Endothelial cell of umbilical vein (primary cell): ENCODE data around the gene NFATC2. TPM values are rescaled to one million over a fixed set of nuclear protein-coding genes. Genes with fewer than 3 reads are reported as not detected.

Experiments used
- BruUV-seq: library from RNA; stranded (reverse); fragments of 400-500 nt; replicated peaks from 2 replicates; lab custom pipeline; 2021; lab: Mats Ljungman, UMichigan
- CTCF ChIA-PET: fragments of 300-600, 350-600 bp; sonication (Branson Sonifier 250); formaldehyde crosslinking; loops from one replicate; lab custom pipeline; 2021; ENCODE audit warnings: antibody characterized with exemption, inconsistent platforms; lab: Charles Lee
- POLR2A ChIA-PET: fragments of 300-600, 350-600 bp; sonication (Branson Sonifier 250); formaldehyde crosslinking; loops from one replicate; lab custom pipeline; 2021; ENCODE audit warnings: antibody characterized with exemption, inconsistent platforms; lab: Charles Lee
- DNase-seq: peaks from one replicate; pipeline ENCODE4 v3.0.0-alpha.2; 2011; ENCODE audit warnings: low read depth, low spot score
- FAIRE-seq: peaks from 2 replicates; lab custom pipeline; 2011; peaks lifted over from hg19 to GRCh38; lab: Jason Lieb, UNC
- H2AFZ ChIP-seq: 2 replicates; pipeline ENCODE4 v1.6.0; 2012; ENCODE audit warnings: low read depth, low read length, control low read depth, inconsistent platforms
- H3K27ac ChIP-seq: 2 replicates; pipeline ENCODE4 v1.5.1; 2011; ENCODE audit warnings: low read depth, mild to moderate bottlenecking, control low read depth, low read length, moderate library complexity; ENCODE audit not compliant: insufficient read depth
- H3K27me3 ChIP-seq, 2 experiments: 2 replicates each; pipeline versions ENCODE4 v1.6.0 to v1.6.1; 2011; ENCODE audit warnings: low read length in 2 of 2, mixed read lengths in 1 of 2; ENCODE audit not compliant: control insufficient read depth in 2 of 2, insufficient read depth in 2 of 2
- H3K36me3 ChIP-seq, 2 experiments: 2 replicates in 1 of 2; 3 replicates in 1 of 2; pipeline ENCODE4 v1.5.1; 2011; ENCODE audit warnings: low read length in 2 of 2, mild to moderate bottlenecking in 1 of 2, moderate library complexity in 1 of 2; ENCODE audit not compliant: control insufficient read depth in 2 of 2, insufficient read depth in 2 of 2; ENCODE audit errors: extremely low read depth in 1 of 2
- H3K4me1 ChIP-seq: 3 replicates; pipeline ENCODE4 v1.5.1; 2011; ENCODE audit warnings: mild to moderate bottlenecking, low read length; ENCODE audit not compliant: control insufficient read depth, insufficient read depth; ENCODE audit errors: extremely low read depth
- H3K4me2 ChIP-seq: 2 replicates; pipeline ENCODE4 v1.6.1; 2011; ENCODE audit warnings: low read length, control low read depth, mixed read lengths; ENCODE audit not compliant: insufficient read depth
- H3K4me3 ChIP-seq, 3 experiments: fragments of 200-600 bp in 1 of 3; sonication (generic), shearing (Covaris generic) in 1 of 3; replicated peaks in 1 of 3; 2 replicates each; pipeline ENCODE4 v1.5.1; 2011 to 2016; ENCODE audit warnings: control low read depth in 3 of 3, low read length in 3 of 3, mild to moderate bottlenecking in 2 of 3, inconsistent platforms in 1 of 3, low read depth in 1 of 3, moderate library complexity in 1 of 3; ENCODE audit not compliant: insufficient read depth in 1 of 3
- H3K79me2 ChIP-seq: 2 replicates; pipeline ENCODE4 v1.6.0; 2012; ENCODE audit warnings: low read length, inconsistent platforms; ENCODE audit not compliant: control insufficient read depth, insufficient read depth
- H3K9ac ChIP-seq: replicated peaks from 2 replicates; pipeline ENCODE3; 2011; ENCODE audit warnings: low read length, control low read depth; ENCODE audit not compliant: insufficient read depth; ENCODE audit errors: extremely low read depth
- H3K9me1 ChIP-seq: replicated peaks from 3 replicates; pipeline ENCODE4 v1.6.0; 2011; ENCODE audit warnings: mild to moderate bottlenecking, low read length; ENCODE audit not compliant: control insufficient read depth, insufficient read depth; ENCODE audit errors: extremely low read depth
- H3K9me3 ChIP-seq: replicated peaks from 2 replicates; pipeline ENCODE4 v1.5.1; 2012; ENCODE audit warnings: low read length, inconsistent platforms; ENCODE audit not compliant: control insufficient read depth, insufficient read depth
- H4K20me1 ChIP-seq: replicated peaks from 2 replicates; pipeline ENCODE3; 2011; ENCODE audit warnings: mild to moderate bottlenecking, low read length; ENCODE audit not compliant: control insufficient read depth, insufficient read depth; ENCODE audit errors: extremely low read depth
- EZH2 ChIP-seq: IDR thresholded peaks from 2 replicates; pipeline ENCODE4 v1.6.1; 2012; ENCODE audit warnings: borderline replicate concordance, low read depth, mild to moderate bottlenecking, moderate library complexity, low read length, inconsistent platforms; ENCODE audit not compliant: severe bottlenecking
- FOS ChIP-seq: IDR thresholded peaks from 2 replicates; pipeline ENCODE4 v1.6.1; 2011; ENCODE audit warnings: mild to moderate bottlenecking, low read length, moderate library complexity, borderline replicate concordance; ENCODE audit not compliant: insufficient read depth
- GATA2 ChIP-seq: IDR thresholded peaks from 2 replicates; pipeline ENCODE4 v1.7.0; 2011; ENCODE audit warnings: low read depth, mild to moderate bottlenecking, moderate library complexity, mixed read lengths, low read length; ENCODE audit not compliant: insufficient read length, insufficient read depth
- JUN ChIP-seq: IDR thresholded peaks from 2 replicates; pipeline ENCODE4 v1.6.1; 2011; ENCODE audit warnings: borderline replicate concordance, low read depth; ENCODE audit not compliant: insufficient read length, insufficient read depth
- MAX ChIP-seq: IDR thresholded peaks from 2 replicates; pipeline ENCODE4 v1.6.1; 2011; ENCODE audit not compliant: insufficient read depth, insufficient read length
- MYC ChIP-seq: IDR thresholded peaks from one replicate; pipeline ENCODE4 v1.6.1; 2011; ENCODE audit warnings: mild to moderate bottlenecking, low read depth, low read length
- POLR2A ChIP-seq: IDR thresholded peaks from 2 replicates; pipeline ENCODE4 v1.6.1; 2012; ENCODE audit warnings: low read depth, mild to moderate bottlenecking, control low read depth, low read length
- POLR2AphosphoS5 ChIP-seq: IDR thresholded peaks from 2 replicates; pipeline ENCODE4 v1.6.1; 2012; ENCODE audit warnings: low read depth, mild to moderate bottlenecking, control low read depth, low read length, moderate library complexity; ENCODE audit not compliant: insufficient read depth
- dilution Hi-C: fragments of 300-500 bp; cut with MboI; formaldehyde crosslinking; loops from one replicate; pipeline ENCODE4 v1.15.0; 2019; ENCODE audit warnings: low sequenced_read_pairs; ENCODE audit not compliant: extremely low pct_ligation_motif_present
- intact Hi-C: fragments of 100-400 bp; cut with micrococcal nuclease; formaldehyde crosslinking; loops from one replicate; pipeline ENCODE4 v1.10.0; 2022
- polyA plus RNA-seq, 4 experiments: library from polyadenylated mRNA; depleted of rRNA in 3 of 4; stranded (reverse) in 3 of 4; unstranded in 1 of 4; fragments of >200 nt; gene quantifications; 2 replicates each; pipeline versions ENCODE4 v1.2.1 to v1.2.3, GENCODE V29; 2011 to 2012; ENCODE audit warnings: missing spikeins in 1 of 4
- total RNA-seq: library from RNA; stranded (reverse); gene quantifications from 2 replicates; pipeline ENCODE4 v1.2.3, GENCODE V29; 2021

NFATC2 gene
- total and polyA plus RNA-seq, 2 donors (not counting 3 experiments of a cell fraction or from before 2014, with no cell fraction given) = 3.1 to 13.0 TPM

- Histone ChIP-seq H3K4me3 (no peak overlapping the region), H3K79me2 (no peaks in the 10 kb centered on the region), H3K9ac (no peak overlapping the region), H3K36me3 (peaks cover 0 to 1% of the 10 kb centered on the region in 2 experiments), H4K20me1 (no peaks in the 10 kb centered on the region), H3K27me3 (no peaks in the 10 kb centered on the region), H3K9me3 (no peaks in the 10 kb centered on the region), H3K27ac (no peak overlapping the region), H3K4me1 (peaks cover 15% of the 10 kb centered on the region), H2AFZ (no peak overlapping the region), H3K9me1 (no peaks in the 10 kb centered on the region), H3K4me2 (no peak overlapping the region)
- intact Hi-C loops = no loop called here
- ChIA-PET POLR2A (no interaction called here), CTCF (no interaction called here)
- no peak for DNase-seq
- FAIRE-seq = no peak
- BruUV-seq = no TSS peak
- no peak for TF ChIP-seq JUN
- no peak for TF ChIP-seq GATA2
- no peak for TF ChIP-seq EZH2
- no peak for TF ChIP-seq POLR2AphosphoS5
- no peak for TF ChIP-seq MYC
- TF ChIP-seq FOS = no peak
- no peak for TF ChIP-seq POLR2A
- no peak for TF ChIP-seq MAX
- dilution Hi-C loops = no loop called here
Observed at GRCh38 chr20:51454250-51454865, 88.2 kb downstream of the NFATC2 start.
